DND-41 (cell line): ENCODE results near the gene TMEM131L.

ENCODE experiments used
- ATAC-seq: fragments of 200-7000 bp; cut with Tn5 transposase; 3 replicates; pipeline ENCODE4 v1.9.1; 2021; ENCODE audit warnings: low read depth; ENCODE audit not compliant: insufficient read depth
- DNase-seq: peaks from one replicate; pipeline ENCODE4 v3.0.0-alpha.2; 2020
- H2AFZ ChIP-seq: 2 replicates; pipeline ENCODE4 v1.6.0; 2012; ENCODE audit warnings: low read depth, low read length
- H3K27ac ChIP-seq: 2 replicates; pipeline ENCODE4 v1.5.1; 2012; ENCODE audit warnings: low read length, inconsistent platforms
- H3K27me3 ChIP-seq: fragments of 200-600 bp; sonication (generic); 2 replicates; pipeline ENCODE4 v1.6.0; 2012; ENCODE audit warnings: low read length, mild to moderate bottlenecking, inconsistent platforms; ENCODE audit not compliant: insufficient read depth, poor library complexity
- H3K36me3 ChIP-seq: 2 replicates; pipeline ENCODE4 v1.5.1; 2012; ENCODE audit warnings: low read length, inconsistent platforms; ENCODE audit not compliant: insufficient read depth
- H3K4me1 ChIP-seq: 2 replicates; pipeline ENCODE4 v1.5.1; 2012; ENCODE audit warnings: mild to moderate bottlenecking, low read length; ENCODE audit not compliant: insufficient read depth
- H3K4me2 ChIP-seq: 2 replicates; pipeline ENCODE4 v1.6.0; 2012; ENCODE audit warnings: mild to moderate bottlenecking, moderate library complexity, low read length, inconsistent platforms; ENCODE audit not compliant: insufficient read depth
- H3K4me3 ChIP-seq, 2 experiments: fragments of 200-600 bp in 1 of 2; shearing (Covaris generic) in 1 of 2; 2 replicates each; pipeline ENCODE4 v1.5.1; 2012 to 2016; ENCODE audit warnings: inconsistent platforms in 2 of 2, low read length in 2 of 2, mild to moderate bottlenecking in 2 of 2, low read depth in 1 of 2, moderate library complexity in 1 of 2
- H3K79me2 ChIP-seq: 2 replicates; pipeline ENCODE4 v1.6.0; 2012; ENCODE audit warnings: low read length, inconsistent platforms; ENCODE audit not compliant: insufficient read depth
- H3K9ac ChIP-seq: 2 replicates; pipeline ENCODE4 v1.6.0; 2012; ENCODE audit warnings: low read depth, mild to moderate bottlenecking, inconsistent platforms, low read length, moderate library complexity
- H3K9me3 ChIP-seq: 2 replicates; pipeline ENCODE4 v1.5.1; 2012; ENCODE audit warnings: low read length, moderate library complexity, mild to moderate bottlenecking, inconsistent platforms; ENCODE audit not compliant: insufficient read depth, severe bottlenecking
- H4K20me1 ChIP-seq: 2 replicates; pipeline ENCODE4 v1.6.0; 2012; ENCODE audit warnings: low read length; ENCODE audit not compliant: insufficient read depth
- CTCF ChIP-seq: IDR thresholded peaks from 2 replicates; pipeline ENCODE4 v1.5.1; 2012; ENCODE audit warnings: borderline replicate concordance, low read length, moderate library complexity, mild to moderate bottlenecking; ENCODE audit not compliant: poor library complexity, severe bottlenecking; ENCODE audit errors: extremely low read depth
- EZH2 ChIP-seq: IDR thresholded peaks from 3 replicates; pipeline ENCODE4 v1.6.1; 2012; ENCODE audit warnings: borderline replicate concordance, low read depth, mild to moderate bottlenecking, moderate library complexity, low read length, inconsistent platforms; ENCODE audit not compliant: severe bottlenecking

Gene TMEM131L

GRCh38 chr4:153465140-153465539 lies 1.0 kb upstream of the TMEM131L start:
- H3K9me3 ChIP-seq = no peaks in the 10 kb centered on the region
- no peak for ATAC-seq

GRCh38 chr4:153465615-153466080 lies 512 bp upstream of the TMEM131L start:
- peak; percentile 55 for DNase-seq
- H3K4me1 ChIP-seq = peaks cover 43% of the 10 kb centered on the region

More at GRCh38 chr4:153465140-153465539, 1.0 kb upstream of the TMEM131L start:
- Histone ChIP-seq H3K36me3 (peaks cover 37% of the 10 kb centered on the region), H3K27me3 (no peaks in the 10 kb centered on the region), H3K27ac (peak overlapping the region; percentile 82), H2AFZ (no peak overlapping the region), H3K9ac (peak overlapping the region; percentile 90), H3K4me3 (peak overlapping the region; percentile 34 to 83; a peak in 3 of 4 replicates), H3K79me2 (peaks cover 50% of the 10 kb centered on the region), H3K4me2 (peak overlapping the region; percentile 85), H4K20me1 (peaks cover 33% of the 10 kb centered on the region), H3K4me1 (peaks cover 38% of the 10 kb centered on the region)
- no peak for TF ChIP-seq EZH2
- no peak for TF ChIP-seq CTCF
- no peak for DNase-seq

GRCh38 chr4:153466949-153467896 lies 1.1 kb downstream of the TMEM131L start:
- Histone ChIP-seq H3K27ac (peak overlapping the region; percentile 89), H3K27me3 (no peaks in the 10 kb centered on the region), H3K4me1 (peaks cover 58% of the 10 kb centered on the region), H2AFZ (no peak overlapping the region; the same call in 1 of the 2 replicates), H3K36me3 (peaks cover 58% of the 10 kb centered on the region), H3K9ac (peak overlapping the region; percentile 90), H4K20me1 (peaks cover 54% of the 10 kb centered on the region), H3K9me3 (no peaks in the 10 kb centered on the region), H3K79me2 (peaks cover 71% of the 10 kb centered on the region), H3K4me2 (peak overlapping the region; percentile 85), H3K4me3 (peak overlapping the region; percentile 80 to 83)
- ATAC-seq = peak; percentile 17
- TF ChIP-seq EZH2 = no peak
- no peak for TF ChIP-seq CTCF
- DNase-seq = peak; percentile 60

More at GRCh38 chr4:153465615-153466080, 512 bp upstream of the TMEM131L start:
- H3K27ac ChIP-seq = peak overlapping the region; percentile 82
- no peaks in the 10 kb centered on the region for H3K9me3 ChIP-seq
- H3K4me3 ChIP-seq = peak overlapping the region; percentile 34 to 83; a peak in 3 of 4 replicates
- no peaks in the 10 kb centered on the region for H3K27me3 ChIP-seq
- H3K79me2 ChIP-seq = peaks cover 55% of the 10 kb centered on the region
- peak overlapping the region; percentile 85 for H3K4me2 ChIP-seq
- H3K9ac ChIP-seq = peak overlapping the region; percentile 90
- peaks cover 42% of the 10 kb centered on the region for H3K36me3 ChIP-seq
- H2AFZ ChIP-seq = peak overlapping the region; percentile 57
- TF ChIP-seq EZH2 (no peak), CTCF (peak; percentile 16)
- peak; percentile 8 for ATAC-seq
- peaks cover 38% of the 10 kb centered on the region for H4K20me1 ChIP-seq
